ENCODE measurements around the gene ZFR. TPM values are rescaled to one million over a fixed set of nuclear protein-coding genes. Genes with fewer than 3 reads are reported as not detected.
A peak's percentile ranks its signal among the peaks of the same experiment; 100 is the strongest.

Gene ZFR
- total RNA-seq, 1 donor = 122 TPM

GRCh38 chr5:32387211-32387610 lies 57.3 kb downstream of the ZFR start:
- H3K4me3 ChIP-seq (ENCODE audit: low read depth, low read length) = no peak overlapping the region
- no peak for TF ChIP-seq CTCF (IDR thresholded peaks at IDR 0.05; ENCODE audit: insufficient read depth, low read depth, low read length)
- DNase-seq (ENCODE audit: low read depth) = no peak

- no peak overlapping the region for H3K4me3 ChIP-seq (ENCODE audit: low read depth, low read length)
- peak; percentile 42 for DNase-seq (ENCODE audit: low read depth)
- TF ChIP-seq CTCF (IDR thresholded peaks at IDR 0.05; ENCODE audit: insufficient read depth, low read depth, low read length) = no peak
Measured at GRCh38 chr5:32384621-32385020, 59.9 kb downstream of the ZFR start.

- no peak overlapping the region for H3K4me3 ChIP-seq (ENCODE audit: low read depth, low read length)
- TF ChIP-seq CTCF (IDR thresholded peaks at IDR 0.05; ENCODE audit: insufficient read depth, low read depth, low read length) = no peak
Measured at GRCh38 chr5:32383586-32383985, 61.0 kb downstream of the ZFR start.

GRCh38 chr5:32383065-32383464 lies 61.5 kb downstream of the ZFR start:
- DNase-seq (ENCODE audit: low read depth) = no peak
- no peak overlapping the region for H3K4me3 ChIP-seq (ENCODE audit: low read depth, low read length)
- no peak for TF ChIP-seq CTCF (IDR thresholded peaks at IDR 0.05; ENCODE audit: insufficient read depth, low read depth, low read length)

More at GRCh38 chr5:32383586-32383985, 61.0 kb downstream of the ZFR start:
- DNase-seq (ENCODE audit: low read depth) = no peak

GRCh38 chr5:32379421-32379820 lies 65.1 kb downstream of the ZFR start:
- DNase-seq (ENCODE audit: low read depth) = no peak
- no peak overlapping the region for H3K4me3 ChIP-seq (ENCODE audit: low read depth, low read length)
- TF ChIP-seq CTCF (IDR thresholded peaks at IDR 0.05; ENCODE audit: insufficient read depth, low read depth, low read length) = no peak

GRCh38 chr5:32378966-32379365 lies 65.6 kb downstream of the ZFR start:
- DNase-seq (ENCODE audit: low read depth) = no peak
- no peak for TF ChIP-seq CTCF (IDR thresholded peaks at IDR 0.05; ENCODE audit: insufficient read depth, low read depth, low read length)
- no peak overlapping the region for H3K4me3 ChIP-seq (ENCODE audit: low read depth, low read length)

GRCh38 chr5:32369542-32370155 lies 74.9 kb downstream of the ZFR start:
- H3K4me3 ChIP-seq (ENCODE audit: low read depth, low read length) = no peak overlapping the region
- no peak for TF ChIP-seq CTCF (IDR thresholded peaks at IDR 0.05; ENCODE audit: insufficient read depth, low read depth, low read length)
- DNase-seq (ENCODE audit: low read depth) = no peak
